ENCODE data around the gene WDR38.

DNA sequence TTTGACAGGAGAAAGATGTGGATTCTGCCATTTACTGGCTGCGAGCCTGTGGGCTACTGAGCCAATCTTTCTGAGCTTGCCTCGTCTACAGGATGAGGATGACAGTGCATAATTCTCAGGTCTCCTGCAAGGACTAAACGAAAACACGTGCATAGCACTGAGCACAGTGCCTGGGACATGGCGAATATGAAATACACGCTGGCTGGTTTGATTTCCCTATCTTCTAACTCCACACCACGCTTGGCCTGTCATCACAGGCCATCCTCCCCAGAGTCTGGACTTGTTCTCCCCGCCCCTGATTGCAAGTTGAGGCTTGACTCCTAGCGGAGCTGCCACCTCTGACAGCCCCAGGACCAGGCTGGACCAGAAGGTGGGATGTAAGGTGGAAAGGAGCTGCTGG, 46.6 kb downstream of the WDR38 start:
- TF ChIP-seq EZH2 (IDR thresholded peaks at IDR 0.05; ENCODE audit: low read length): no peak
- no peak for TF ChIP-seq CTCF (optimal IDR thresholded peaks at IDR 0.05 in 1 of 3, IDR thresholded peaks at IDR 0.05 in 1 of 3, conservative IDR thresholded peaks at IDR 0.05 in 1 of 3; ENCODE audit: extremely low read depth in 1 of 3, insufficient read depth in 2 of 3, low read length in 3 of 3)

Measured in keratinocyte (primary cell).